A549 (cell line): Measurements from ENCODE around the gene HSPB9. TPM values are rescaled to one million over a fixed set of nuclear protein-coding genes. Genes with fewer than 3 reads are reported as not detected.

ENCODE experiments used
- ATAC-seq, 2 experiments: fragments of 200-7000 bp in 1 of 2; fragments of >200 bp in 1 of 2; cut with Nextera tagmentation in 1 of 2; cut with Tn5 transposase in 1 of 2; 3 replicates each; pipeline versions ENCODE4 v1.8.0 to v1.9.1; 2018 to 2020; ENCODE audit warnings: mild to moderate bottlenecking in 1 of 2, moderate library complexity in 1 of 2
- CTCF ChIA-PET: fragments of 300-600 bp; sonication (Branson Sonifier 250); formaldehyde crosslinking; extraction: SDS; loops from one replicate; lab custom pipeline; 2021; ENCODE audit warnings: antibody characterized with exemption, inconsistent platforms; lab: Yijun Ruan, JAX
- POLR2A ChIA-PET: fragments of 350-600 bp; formaldehyde crosslinking; extraction: SDS; loops from one replicate; lab custom pipeline; 2021; ENCODE audit warnings: antibody characterized with exemption, inconsistent platforms; lab: Yijun Ruan, JAX
- DNase-seq, 2 experiments: peaks; one replicate each; pipeline versions ENCODE4 v3.0.0 to v3.0.0-alpha.2; 2011 to 2016; ENCODE audit warnings: low read depth in 1 of 2, low spot score in 1 of 2
- FAIRE-seq: peaks from 2 replicates; lab custom pipeline; 2011; peaks lifted over from hg19 to GRCh38; lab: Jason Lieb, UNC
- H3K27ac ChIP-seq, 2 experiments: fragments of >200 bp; sonication (Bioruptor Twin); formaldehyde crosslinking; 3 replicates each; pipeline ENCODE4 v1.5.1; 2016 to 2017
- H3K4me1 ChIP-seq: fragments of >200 bp; sonication (Bioruptor Twin); formaldehyde crosslinking; 3 replicates; pipeline ENCODE4 v1.6.1; 2016
- H3K4me2 ChIP-seq: fragments of >200 bp; sonication (Bioruptor Twin); formaldehyde crosslinking; 3 replicates; pipeline ENCODE4 v1.6.1; 2016
- H3K4me3 ChIP-seq: fragments of >200 bp; sonication (Bioruptor Twin); formaldehyde crosslinking; 3 replicates; pipeline ENCODE4 v1.5.1; 2016
- H3K9me3 ChIP-seq: fragments of >200 bp; sonication (Bioruptor Twin); formaldehyde crosslinking; 3 replicates; pipeline ENCODE4 v1.6.1; 2016
- CHD4 ChIP-seq: fragments of 200-600 bp; sonication (generic); IDR thresholded peaks from 2 replicates; pipeline ENCODE4 v1.6.1; 2016; ENCODE audit warnings: antibody characterized with exemption, mild to moderate bottlenecking, borderline replicate concordance
- FOXS1 ChIP-seq: fragments of 250-450 bp; sonication (Bioruptor Pico); IDR thresholded peaks from 2 replicates; pipeline ENCODE4 v1.5.0; 2020; ENCODE audit warnings: mild to moderate bottlenecking, moderate library complexity
- GATA3 ChIP-seq: IDR thresholded peaks from 2 replicates; pipeline ENCODE4 v1.6.1; 2012; ENCODE audit warnings: borderline replicate concordance
- HEYL ChIP-seq: fragments of 250-450 bp; sonication (Bioruptor Pico); IDR thresholded peaks from 2 replicates; pipeline ENCODE4 v1.8.0; 2021; ENCODE audit warnings: mild to moderate bottlenecking, moderate library complexity
- HOXB5 ChIP-seq: fragments of 250-450 bp; sonication (Bioruptor Pico); IDR thresholded peaks from 2 replicates; pipeline ENCODE4 v1.5.0; 2020; ENCODE audit warnings: mild to moderate bottlenecking, moderate library complexity
- JUNB ChIP-seq: fragments of >200 bp; sonication (Bioruptor Twin); formaldehyde crosslinking; IDR thresholded peaks from 2 replicates; pipeline ENCODE4 v1.6.1; 2016
- KDM5A ChIP-seq: fragments of 200-600 bp; sonication (generic); IDR thresholded peaks from 2 replicates; pipeline ENCODE4 v1.6.1; 2016; ENCODE audit warnings: antibody characterized with exemption, mild to moderate bottlenecking
- MAFK ChIP-seq: fragments of 450-650 bp; IDR thresholded peaks from 2 replicates; pipeline ENCODE4 v1.6.1; 2014; ENCODE audit not compliant: partially characterized antibody
- MYC ChIP-seq: IDR thresholded peaks from 2 replicates; pipeline ENCODE4 v1.6.1; 2012; ENCODE audit warnings: mild to moderate bottlenecking, inconsistent platforms, low read length, improper control_type of control experiment, borderline replicate concordance
- NR3C1 ChIP-seq: fragments of >200 bp; sonication (Bioruptor Twin); formaldehyde crosslinking; IDR thresholded peaks from 3 replicates; pipeline ENCODE4 v1.6.1; 2017
- PHF8 ChIP-seq: fragments of 200-600 bp; sonication (generic); IDR thresholded peaks from 2 replicates; pipeline ENCODE4 v1.6.1; 2016; ENCODE audit warnings: low read depth, mild to moderate bottlenecking, antibody characterized with exemption, moderate library complexity, borderline replicate concordance
- RAD21 ChIP-seq, 2 experiments: fragments of >200 bp in 1 of 2; sonication (Bioruptor Twin) in 1 of 2; formaldehyde crosslinking in 1 of 2; IDR thresholded peaks in 1 of 2; conservative IDR thresholded peaks in 1 of 2; 2 replicates in 1 of 2; 3 replicates in 1 of 2; pipeline ENCODE4 v1.6.1; 2012 to 2018; ENCODE audit warnings: inconsistent platforms in 1 of 2
- RCOR1 ChIP-seq: fragments of 150-350 bp; IDR thresholded peaks from 2 replicates; pipeline ENCODE4 v1.6.1; 2014; ENCODE audit warnings: antibody characterized with exemption, low read length, low read depth
- REST ChIP-seq: fragments of 200-600 bp; sonication (generic); IDR thresholded peaks from 2 replicates; pipeline ENCODE4 v1.6.1; 2016; ENCODE audit warnings: antibody characterized with exemption, mild to moderate bottlenecking, moderate library complexity
- RNF2 ChIP-seq: fragments of 200-600 bp; sonication (generic); IDR thresholded peaks from 2 replicates; pipeline ENCODE4 v1.6.1; 2016; ENCODE audit warnings: low read depth, mild to moderate bottlenecking, antibody characterized with exemption, moderate library complexity, borderline replicate concordance
- TFCP2L1 ChIP-seq: fragments of 250-450 bp; sonication (Bioruptor Pico); IDR thresholded peaks from 2 replicates; pipeline ENCODE4 v1.5.0; 2021; ENCODE audit warnings: mild to moderate bottlenecking
- TP53 ChIP-seq: fragments of 250-450 bp; sonication (Bioruptor Pico); IDR thresholded peaks from 2 replicates; pipeline ENCODE4 v1.5.0; 2021; ENCODE audit warnings: mild to moderate bottlenecking, moderate library complexity
- USF2 ChIP-seq: fragments of 450-650 bp; IDR thresholded peaks from 2 replicates; pipeline ENCODE4 v1.6.1; 2014; ENCODE audit warnings: antibody characterized with exemption
- ZFP36 ChIP-seq: fragments of 450-650 bp; IDR thresholded peaks from 2 replicates; pipeline ENCODE4 v1.6.1; 2014; ENCODE audit warnings: borderline replicate concordance; ENCODE audit not compliant: partially characterized antibody
- ZSCAN20 ChIP-seq: fragments of 250-450 bp; sonication (Bioruptor Pico); IDR thresholded peaks from 2 replicates; pipeline ENCODE4 v1.8.0; 2022; ENCODE audit warnings: mild to moderate bottlenecking, moderate library complexity
- WGBS: methylation state at CpG from one replicate; pipeline ENCODE4 v1.1.6; 2017; ENCODE audit errors: missing lambda C conversion rate; 5-methylcytosine and 5-hydroxymethylcytosine counted together
- polyA plus RNA-seq, 4 experiments: library from polyadenylated mRNA; depleted of rRNA in 3 of 4; stranded (reverse); fragments of >200 nt; fragmentation: RNase III in 1 of 4; extraction: RNeasy Plus Mini Kit Qiagen cat#74134 plus additional on column Dnase treatment in 1 of 4; gene quantifications; 2 replicates in 3 of 4; 3 replicates in 1 of 4; pipeline ENCODE4 v1.2.3, GENCODE V29; 2011 to 2017

The HSPB9 gene
- polyA plus RNA-seq, 2 of the 4 experiments (the other 2 are of a cell fraction): 0.04 TPM; not detected in 1

- peak overlapping the region; percentile 86 for H3K4me3 ChIP-seq
- peak; percentile 13 for FAIRE-seq
- DNase-seq: no peak
- ChIA-PET CTCF (interaction anchor here (0.6 to 2.5 kb wide), 11 partner anchors 9 to 252 kb away, joined by 3 to 7 read pairs (median 3); no protein-coding TSS in a partner anchor), POLR2A (interaction anchor here (0.8 kb wide), 1 partner anchor 25 kb away, joined by 3 read pairs; no protein-coding TSS in a partner anchor)
- H3K4me2 ChIP-seq: peak overlapping the region; percentile 71
- no peaks in the 10 kb centered on the region for H3K9me3 ChIP-seq
- peak overlapping the region; percentile 88 to 93 for H3K27ac ChIP-seq
- ATAC-seq: no peak; a peak in 1 of 6 replicates
- peaks cover 13% of the 10 kb centered on the region; the same call in 1 of the 3 replicates for H3K4me1 ChIP-seq
- TF ChIP-seq KDM5A (peak; percentile 53; the same call in 1 of the 2 replicates), GATA3 (no peak), REST (no peak), FOXS1 (CRISPR knock-in tag) (no peak), RNF2 (no peak), NR3C1 (no peak), MAFK (peak; percentile 22)
- 9% methylated on average over 15 of the region's 15 CpGs for WGBS
Observed at GRCh38 chr17:42153919-42154742, 31.5 kb downstream of the HSPB9 start.

- ChIA-PET POLR2A (no interaction called here), CTCF (interaction anchor here (0.7 to 1.6 kb wide), 4 partner anchors 26 to 192 kb away, joined by 3 to 6 read pairs (median 3); no protein-coding TSS in a partner anchor)
- Histone ChIP-seq H3K9me3 (no peaks in the 10 kb centered on the region), H3K4me1 (peaks cover 13% of the 10 kb centered on the region; the same call in 1 of the 3 replicates), H3K27ac (peak overlapping the region; percentile 77 to 84), H3K4me3 (peak overlapping the region; percentile 86), H3K4me2 (peak overlapping the region; percentile 74)
- FAIRE-seq: no peak
- 77% methylated on average over 17 of the region's 17 CpGs for WGBS
- TF ChIP-seq CHD4 (peak; percentile 90; the same call in 1 of the 2 replicates), RAD21 (conservative IDR thresholded peaks at IDR 0.05 in 1 of 2, IDR thresholded peaks at IDR 0.05 in 1 of 2) (no peak), JUNB (no peak), REST (no peak)
- DNase-seq: no peak
- no peak for ATAC-seq
Observed at GRCh38 chr17:42155614-42156045, 33.0 kb downstream of the HSPB9 start.

GRCh38 chr17:42159796-42160530 is 37.4 kb downstream of the HSPB9 start:
- no peak for ATAC-seq
- TF ChIP-seq TP53 (CRISPR knock-in tag): no peak
- TF ChIP-seq TFCP2L1: no peak
- TF ChIP-seq JUNB: no peak
- TF ChIP-seq GATA3: no peak
- no peak for TF ChIP-seq MYC
- no peak for TF ChIP-seq RNF2
- TF ChIP-seq USF2: no peak
- no peak for TF ChIP-seq PHF8
- no peak for TF ChIP-seq ZSCAN20
- TF ChIP-seq HEYL (CRISPR knock-in tag): no peak
- TF ChIP-seq RCOR1: no peak
- no peak for TF ChIP-seq HOXB5
- no peak for TF ChIP-seq ZFP36
- DNase-seq: no peak
- no peak overlapping the region for H3K4me2 ChIP-seq
- WGBS: 70% methylated on average over 14 of the region's 14 CpGs
- no peaks in the 10 kb centered on the region for H3K9me3 ChIP-seq
- H3K4me1 ChIP-seq: peaks cover 5% of the 10 kb centered on the region; the same call in 1 of the 3 replicates
- FAIRE-seq: no peak
- no peak overlapping the region for H3K4me3 ChIP-seq
- CTCF ChIA-PET: interaction anchor here (0.6 to 2.3 kb wide), 7 partner anchors 8 to 62 kb away, joined by 3 to 6 read pairs (median 3); partner anchors contain the start of genes GHDC and HCRT
- H3K27ac ChIP-seq: no peak overlapping the region
- POLR2A ChIA-PET: no interaction called here
